Measurements from ENCODE around the gene GYG1.

GRCh38 chr3:149044339-149045083 is 53.2 kb downstream of the GYG1 start:
- no peak for TF ChIP-seq CTCF (IDR thresholded peaks at IDR 0.05)
- TF ChIP-seq POLR2AphosphoS5 (IDR thresholded peaks at IDR 0.05), result no peak
- no peak for TF ChIP-seq POLR2A (IDR thresholded peaks at IDR 0.05)
- no peak for TF ChIP-seq EP300 (IDR thresholded peaks at IDR 0.05; ENCODE audit: low read depth)
